GM18505 (cell line): ENCODE results near the gene ZNF888.

Experiments
- ATAC-seq: cut with Tn5 transposase; IDR thresholded peaks from one replicate; pipeline ENCODE4 v1.9.1; 2021; ENCODE audit not compliant: unreplicated experiment
- POLR2A ChIP-seq: IDR thresholded peaks from 4 replicates; pipeline ENCODE4 v1.6.1; 2011; ENCODE audit warnings: borderline replicate concordance; ENCODE audit not compliant: insufficient read depth, insufficient read length; ENCODE audit errors: extremely low read depth

The ZNF888 gene

GRCh38 chr19:52922841-52923777, at the start of gene ZNF888:
TSS of gene ZNF888 (minus strand) at chr19:52923428. CDS start at chr19:52917873, 5,555 bp downstream.
- TF ChIP-seq POLR2A: peak; percentile 80
- ATAC-seq: peak; percentile 88

GRCh38 chr19:52967772-52968171, 44.5 kb upstream of the ZNF888 start:
- TF ChIP-seq POLR2A: no peak
- no peak for ATAC-seq

- no peak for TF ChIP-seq POLR2A
- ATAC-seq: peak; percentile 4
Measured at GRCh38 chr19:52963247-52963618, 40.0 kb upstream of the ZNF888 start.

DNA sequence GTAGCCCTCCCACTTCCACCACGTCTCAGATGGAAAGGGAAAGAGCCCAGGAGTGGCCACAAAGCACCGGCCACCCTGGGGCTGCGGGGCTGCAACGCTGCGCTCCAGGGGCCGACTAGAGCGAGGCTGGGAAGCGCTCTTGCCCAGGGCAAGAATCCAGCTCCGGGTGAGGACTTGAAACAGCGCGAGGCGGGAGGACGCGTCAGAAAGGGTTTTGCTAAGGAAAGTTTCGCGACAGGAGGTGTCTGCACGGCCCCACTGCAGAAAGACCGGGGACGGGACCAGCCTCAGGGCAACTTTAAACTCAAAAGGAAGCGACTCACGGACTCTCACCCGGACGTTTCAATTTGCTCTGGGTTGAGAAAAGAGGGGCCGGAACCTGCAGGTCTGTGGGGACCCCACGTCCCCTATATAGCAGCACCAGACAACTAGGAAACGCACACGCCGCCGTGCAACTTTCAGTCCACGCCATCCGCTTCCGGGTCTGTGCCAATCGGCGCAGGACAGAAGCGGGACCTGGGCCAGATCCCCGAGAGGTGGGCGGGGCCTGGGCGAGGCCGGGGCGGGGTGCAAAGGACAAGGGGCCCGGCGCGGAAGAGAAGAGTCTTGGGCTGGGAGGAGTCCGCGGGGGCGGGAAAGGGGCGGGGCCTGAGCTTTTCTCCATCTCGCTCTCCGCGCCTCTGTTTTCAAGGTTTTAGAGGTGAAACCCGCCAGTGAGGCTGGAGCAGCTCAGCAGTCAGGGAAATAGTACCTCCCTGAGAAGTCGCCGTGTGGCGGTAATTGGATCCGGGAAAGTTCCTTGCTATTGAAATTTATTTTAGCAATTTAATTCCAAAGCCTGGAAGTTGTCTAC, 39.4 kb upstream of the ZNF888 start, which contains the start of gene ZNF816:
TSS of gene ZNF816 (minus strand) at position 488 of the 853 bp plus-strand sequence. CDS start 6,792 bp downstream, outside the sequence.
- peak; percentile 96 for ATAC-seq

DNA sequence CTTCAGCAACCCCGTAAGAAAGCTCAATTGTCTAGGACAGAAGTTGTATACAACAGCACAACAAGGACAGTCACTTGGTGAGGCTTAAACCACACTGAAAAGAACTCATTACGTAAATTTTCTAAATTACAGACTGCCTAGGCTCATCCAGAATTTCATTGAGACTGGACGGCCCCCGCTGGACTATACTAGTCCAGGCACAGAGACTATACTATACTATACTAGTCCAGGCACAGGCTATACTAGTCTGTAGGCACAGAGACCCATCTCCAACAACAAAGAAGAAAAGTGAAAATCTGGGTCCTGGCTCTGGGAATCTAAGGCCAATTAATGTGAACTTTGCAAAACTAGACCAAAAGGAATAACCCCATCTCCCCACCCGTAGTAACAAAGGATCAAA, 38.8 kb upstream of the ZNF888 start:
- TF ChIP-seq POLR2A: no peak
- no peak for ATAC-seq

More for the DNA sequence above, 39.4 kb upstream of the ZNF888 start, which contains the start of gene ZNF816:
- TF ChIP-seq POLR2A: peak; percentile 91

DNA sequence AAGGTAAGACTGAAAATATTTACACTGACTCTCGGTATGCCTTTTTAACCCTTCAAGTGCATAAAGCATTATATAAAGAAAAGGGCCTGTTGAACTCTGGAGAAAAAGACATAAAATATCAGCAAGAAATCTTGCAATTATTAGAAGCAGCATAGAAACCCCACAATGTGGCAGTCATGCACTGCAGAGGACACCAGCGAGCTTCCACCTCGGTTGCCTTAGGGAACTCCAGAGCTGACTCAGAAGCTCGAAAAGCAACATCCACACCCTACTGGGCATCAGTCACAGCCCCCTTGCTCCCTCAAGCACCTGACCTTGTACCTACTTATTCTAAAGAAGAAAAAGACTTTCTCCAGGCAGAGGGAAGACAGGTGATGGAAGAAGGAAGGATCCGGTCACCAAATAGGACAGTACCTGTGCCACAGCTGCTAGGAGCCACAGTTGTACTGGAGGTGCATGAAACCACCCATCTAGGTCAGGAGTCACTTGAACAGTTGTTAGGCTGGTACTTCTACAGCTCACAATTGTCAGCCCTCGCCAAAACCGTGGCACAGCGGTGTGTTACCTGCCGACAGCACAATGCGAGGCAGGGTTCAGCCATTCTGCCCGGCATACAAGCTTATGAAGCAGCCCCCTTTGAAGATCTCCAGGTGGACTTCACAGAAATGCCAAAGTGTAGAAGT, 36.5 kb upstream of the ZNF888 start:
- TF ChIP-seq POLR2A: no peak
- no peak for ATAC-seq

DNA sequence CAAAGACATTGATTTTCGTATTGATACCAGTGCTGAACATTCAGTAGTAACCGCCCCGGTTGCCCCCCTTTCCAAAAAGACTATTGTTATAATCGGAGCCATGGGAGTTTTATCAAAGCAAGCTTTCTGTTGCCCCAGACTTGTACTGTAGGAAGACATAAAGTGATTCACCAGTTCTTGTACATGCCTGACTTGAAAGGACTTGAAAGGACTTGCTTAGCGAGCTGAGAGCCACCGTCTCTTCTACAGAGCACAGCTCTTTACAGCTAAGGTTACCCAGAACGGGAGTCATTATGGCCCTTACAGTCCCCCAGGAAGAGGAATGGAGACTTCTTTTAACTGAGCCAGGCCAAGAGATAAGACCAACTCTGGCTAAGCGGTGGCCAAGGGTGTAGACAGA, 34.4 kb upstream of the ZNF888 start:
- no peak for ATAC-seq
- no peak for TF ChIP-seq POLR2A

GRCh38 chr19:52956917-52957316, 33.7 kb upstream of the ZNF888 start:
- ATAC-seq: no peak
- TF ChIP-seq POLR2A: no peak

DNA sequence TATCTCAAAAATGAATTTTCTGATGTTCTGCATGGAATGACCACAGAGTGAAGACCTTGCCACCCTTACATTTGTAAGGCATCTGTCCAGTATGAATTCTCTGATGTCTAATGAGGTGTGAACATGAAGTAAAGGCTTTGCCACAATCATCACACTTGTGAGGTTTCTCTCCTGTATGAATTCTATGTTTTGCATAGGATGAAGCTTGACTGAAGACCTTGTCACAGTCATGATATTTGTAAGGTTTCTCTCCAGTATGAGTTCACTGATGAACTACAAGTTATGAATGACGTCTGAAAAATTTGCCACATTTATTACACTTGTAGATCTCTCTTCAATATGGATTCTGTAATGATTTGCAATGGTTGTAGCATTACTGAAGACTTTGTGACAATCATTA, 26.2 kb upstream of the ZNF888 start:
- TF ChIP-seq POLR2A: no peak
- ATAC-seq: no peak

GRCh38 chr19:52948025-52948770, 25.0 kb upstream of the ZNF888 start:
- TF ChIP-seq POLR2A: no peak
- ATAC-seq: no peak

DNA sequence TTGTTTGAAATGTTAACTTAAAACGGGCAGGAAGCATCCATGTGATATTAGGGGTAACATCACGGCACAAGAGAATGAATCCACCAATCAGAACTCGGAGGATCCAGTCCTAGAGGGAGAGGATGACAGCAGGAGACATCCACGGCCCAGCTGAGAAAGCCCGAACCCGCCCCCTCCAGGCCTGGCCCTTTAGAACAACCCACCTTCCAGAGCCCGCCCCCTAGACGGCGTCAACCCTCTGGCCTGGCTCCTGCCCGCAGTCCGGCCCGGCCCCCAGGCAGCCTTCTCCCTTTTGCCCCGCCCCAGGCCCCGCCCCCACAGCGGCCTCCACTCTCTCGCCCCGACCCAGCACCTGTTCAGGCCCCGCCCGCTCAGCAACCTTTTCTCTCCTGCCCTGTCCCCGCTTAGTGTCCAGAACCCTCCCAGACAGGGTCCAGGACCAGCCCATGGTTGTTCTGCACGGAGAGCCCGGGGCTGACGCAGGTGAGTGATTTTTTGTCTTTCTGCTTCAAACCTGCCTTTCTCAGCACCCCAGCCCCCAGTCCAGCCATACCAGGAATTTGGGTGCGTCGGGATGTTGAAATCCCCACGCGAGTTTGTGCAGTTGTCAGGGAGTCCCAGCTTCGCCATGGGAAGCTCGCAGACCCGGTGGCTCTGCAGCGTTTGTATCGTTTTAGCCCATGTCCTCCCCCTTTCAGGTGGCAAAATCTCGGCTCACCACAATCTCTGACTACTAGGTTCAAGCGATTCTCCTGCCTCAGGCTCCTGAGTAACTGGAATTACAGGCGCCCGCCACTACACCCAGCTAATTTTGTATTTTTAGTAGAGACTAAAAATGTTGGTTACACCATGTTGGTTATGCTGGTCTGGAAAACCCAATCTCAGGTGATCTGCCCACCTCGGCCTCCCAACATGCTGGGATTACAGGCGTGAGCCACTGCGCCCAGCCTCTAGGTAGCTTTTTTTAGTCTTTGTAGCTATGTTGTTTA, 23.4 kb upstream of the ZNF888 start:
- no peak for ATAC-seq

More for the DNA sequence above, 23.4 kb upstream of the ZNF888 start:
- TF ChIP-seq POLR2A: no peak
